GM18907 (cell line): ENCODE measurements around the gene NOX3.
"Not testable (repeated sequence)": the region's sequence is repeated elsewhere in the genome, so short reads cannot be mapped to it uniquely, and the experiment has no call there.

Experiments
- ATAC-seq: cut with Tn5 transposase; IDR thresholded peaks from one replicate; pipeline ENCODE4 v1.9.1; 2021; ENCODE audit warnings: mild to moderate bottlenecking, moderate library complexity; ENCODE audit not compliant: unreplicated experiment

Gene NOX3

GRCh38 chr6:155455766-155456165 lies at the start of gene NOX3:
NOX3 (minus strand) TSS chr6:155455839; CDS start chr6:155455800, 39 bp downstream.
- no peak for ATAC-seq

GRCh38 chr6:155504848-155505607 lies 49.4 kb upstream of the NOX3 start:
- ATAC-seq = no peak

GRCh38 chr6:155502393-155502792 lies 46.8 kb upstream of the NOX3 start:
- ATAC-seq = no peak

- no peak for ATAC-seq
Observed at GRCh38 chr6:155499574-155499973, 43.9 kb upstream of the NOX3 start.

- no peak for ATAC-seq
Observed at GRCh38 chr6:155498370-155498769, 42.7 kb upstream of the NOX3 start.

GRCh38 chr6:155497273-155497672 lies 41.6 kb upstream of the NOX3 start:
- ATAC-seq = no peak

GRCh38 chr6:155495011-155495768 lies 39.6 kb upstream of the NOX3 start:
- ATAC-seq = no peak

- peak; percentile 85 for ATAC-seq
Observed at GRCh38 chr6:155493694-155494143, 38.1 kb upstream of the NOX3 start.

- peak; percentile 22 for ATAC-seq
Observed at GRCh38 chr6:155493026-155493693, 37.5 kb upstream of the NOX3 start.

- ATAC-seq = no peak
Observed at GRCh38 chr6:155492061-155492735, 36.6 kb upstream of the NOX3 start.

- no peak for ATAC-seq
Observed at GRCh38 chr6:155491421-155491820, 35.8 kb upstream of the NOX3 start.

- not testable (repeated sequence) for ATAC-seq
Observed at GRCh38 chr6:155488197-155488596, 32.6 kb upstream of the NOX3 start.

GRCh38 chr6:155487371-155488130 lies 31.9 kb upstream of the NOX3 start:
- no peak for ATAC-seq

GRCh38 chr6:155486721-155487294 lies 31.2 kb upstream of the NOX3 start:
- no peak for ATAC-seq

- ATAC-seq = no peak
Observed at GRCh38 chr6:155485756-155486155, 30.1 kb upstream of the NOX3 start.

GRCh38 chr6:155483858-155484257 lies 28.2 kb upstream of the NOX3 start:
- no peak for ATAC-seq

- no peak for ATAC-seq
Observed at GRCh38 chr6:155481215-155481614, 25.6 kb upstream of the NOX3 start.

- no peak for ATAC-seq
Observed at GRCh38 chr6:155473741-155474140, 18.1 kb upstream of the NOX3 start.

- ATAC-seq = no peak
Observed at GRCh38 chr6:155472886-155473285, 17.2 kb upstream of the NOX3 start.
